GM12875 (cell line): ENCODE results near the gene MCU.

Experiments used
- H3K4me3 ChIP-seq: one replicate; pipeline ENCODE4 v1.5.1; 2011; ENCODE audit warnings: low read depth, low read length, control low read depth
- CTCF ChIP-seq: IDR thresholded peaks from 2 replicates; pipeline ENCODE4 v1.5.1; 2011; ENCODE audit warnings: low read depth, mild to moderate bottlenecking, control low read depth, inconsistent platforms, low read length, moderate library complexity, borderline replicate concordance; ENCODE audit not compliant: insufficient read depth

Gene MCU

GRCh38 chr10:72841487-72841886, 149.5 kb downstream of the MCU start:
- H3K4me3 ChIP-seq = no peak overlapping the region
- no peak for TF ChIP-seq CTCF

- TF ChIP-seq CTCF = no peak
- no peak overlapping the region for H3K4me3 ChIP-seq
Measured at GRCh38 chr10:72842164-72842563, 150.2 kb downstream of the MCU start.

GRCh38 chr10:72846238-72846637, 154.3 kb downstream of the MCU start:
- TF ChIP-seq CTCF = no peak
- H3K4me3 ChIP-seq = no peak overlapping the region

GRCh38 chr10:72847681-72848080, 155.7 kb downstream of the MCU start:
- H3K4me3 ChIP-seq = no peak overlapping the region
- no peak for TF ChIP-seq CTCF

GRCh38 chr10:72850861-72851260, 158.9 kb downstream of the MCU start:
- H3K4me3 ChIP-seq = no peak overlapping the region
- TF ChIP-seq CTCF = no peak

- no peak overlapping the region for H3K4me3 ChIP-seq
- TF ChIP-seq CTCF = no peak
Measured at GRCh38 chr10:72851509-72851908, 159.6 kb downstream of the MCU start.

- H3K4me3 ChIP-seq = no peak overlapping the region
- no peak for TF ChIP-seq CTCF
Measured at GRCh38 chr10:72852508-72852907, 160.6 kb downstream of the MCU start.
